ENCODE data around the gene STAG1. TPM values are rescaled to one million over a fixed set of nuclear protein-coding genes. Genes with fewer than 3 reads are reported as not detected.
A peak's percentile ranks its signal among the peaks of the same experiment; 100 is the strongest.

The STAG1 gene
- polyA plus RNA-seq, 2 of the 4 experiments (the other 2 are of a cell fraction) = 12.8 to 19.2 TPM

DNA sequence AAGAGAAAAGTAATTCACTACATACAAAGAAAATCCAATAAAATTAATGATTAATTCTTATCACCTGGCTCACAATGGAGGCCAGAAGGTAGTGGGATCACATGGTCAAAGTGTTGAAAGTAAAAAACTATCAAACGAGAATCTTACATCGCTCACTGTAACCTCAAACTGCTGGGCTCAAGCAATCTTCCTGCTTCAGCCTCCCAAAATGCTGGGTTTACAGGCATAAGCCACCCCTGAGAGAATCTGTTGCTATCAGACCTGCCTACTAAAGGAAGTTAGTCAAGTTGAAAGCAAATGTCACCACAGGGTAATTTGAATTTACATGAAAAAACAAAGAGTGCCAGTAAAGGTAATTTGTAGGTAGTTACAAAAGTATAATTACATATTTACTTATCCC is 398.7 kb downstream of the STAG1 start:
- 83% methylated on average over 2 of the region's 2 CpGs for WGBS (ENCODE audit: missing lambda C conversion rate)
- Histone ChIP-seq H3K4me1 (peaks cover 13% of the 10 kb centered on the region), H3K9me3 (no peaks in the 10 kb centered on the region), H3K4me2 (no peak overlapping the region), H3K4me3 (no peak overlapping the region), H3K27ac (no peak overlapping the region)
- ChIA-PET CTCF (no interaction called here), POLR2A (no interaction called here)
- ATAC-seq (no peak), DNase-seq (ENCODE audit: low read depth in 1 of 2, low spot score in 1 of 2) (no peak), FAIRE-seq (no peak)
- TF ChIP-seq EHMT2 (IDR thresholded peaks at IDR 0.05; ENCODE audit: low read depth) = no peak
- no peak for TF ChIP-seq FOSL2 (IDR thresholded peaks at IDR 0.05)
- TF ChIP-seq FOSL2 (CRISPR knock-in tag; IDR thresholded peaks at IDR 0.05) = no peak
- TF ChIP-seq NR3C1 (IDR thresholded peaks at IDR 0.05) = no peak
- TF ChIP-seq HOXB5 (CRISPR knock-in tag; IDR thresholded peaks at IDR 0.05) = no peak
- no peak for TF ChIP-seq FOXS1 (CRISPR knock-in tag; IDR thresholded peaks at IDR 0.05)
- no peak for TF ChIP-seq BHLHE40 (IDR thresholded peaks at IDR 0.05; ENCODE audit: low read depth, low read length)
- no peak for TF ChIP-seq HOXA7 (CRISPR knock-in tag; IDR thresholded peaks at IDR 0.05)
- TF ChIP-seq JUNB (IDR thresholded peaks at IDR 0.05) = no peak
- no peak for TF ChIP-seq CHD4 (IDR thresholded peaks at IDR 0.05; ENCODE audit: borderline replicate concordance)
- TF ChIP-seq NFE2L2 (conservative IDR thresholded peaks at IDR 0.05; ENCODE audit: low read length) = no peak
- TF ChIP-seq, protein P1, sequence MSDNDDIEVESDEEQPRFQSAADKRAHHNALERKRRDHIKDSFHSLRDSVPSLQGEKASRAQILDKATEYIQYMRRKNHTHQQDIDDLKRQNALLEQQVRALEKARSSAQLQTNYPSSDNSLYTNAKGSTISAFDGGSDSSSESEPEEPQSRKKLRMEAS (IDR thresholded peaks at IDR 0.05) = no peak
- TF ChIP-seq, protein P2, sequence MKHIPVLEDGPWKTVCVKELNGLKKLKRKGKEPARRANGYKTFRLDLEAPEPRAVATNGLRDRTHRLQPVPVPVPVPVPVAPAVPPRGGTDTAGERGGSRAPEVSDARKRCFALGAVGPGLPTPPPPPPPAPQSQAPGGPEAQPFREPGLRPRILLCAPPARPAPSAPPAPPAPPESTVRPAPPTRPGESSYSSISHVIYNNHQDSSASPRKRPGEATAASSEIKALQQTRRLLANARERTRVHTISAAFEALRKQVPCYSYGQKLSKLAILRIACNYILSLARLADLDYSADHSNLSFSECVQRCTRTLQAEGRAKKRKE (CRISPR knock-in tag; IDR thresholded peaks at IDR 0.05; ENCODE audit: low read depth) = no peak
- no peak for TF ChIP-seq MAZ (IDR thresholded peaks at IDR 0.05; ENCODE audit: borderline replicate concordance, low read depth, low read length)
- TF ChIP-seq, protein P3, sequence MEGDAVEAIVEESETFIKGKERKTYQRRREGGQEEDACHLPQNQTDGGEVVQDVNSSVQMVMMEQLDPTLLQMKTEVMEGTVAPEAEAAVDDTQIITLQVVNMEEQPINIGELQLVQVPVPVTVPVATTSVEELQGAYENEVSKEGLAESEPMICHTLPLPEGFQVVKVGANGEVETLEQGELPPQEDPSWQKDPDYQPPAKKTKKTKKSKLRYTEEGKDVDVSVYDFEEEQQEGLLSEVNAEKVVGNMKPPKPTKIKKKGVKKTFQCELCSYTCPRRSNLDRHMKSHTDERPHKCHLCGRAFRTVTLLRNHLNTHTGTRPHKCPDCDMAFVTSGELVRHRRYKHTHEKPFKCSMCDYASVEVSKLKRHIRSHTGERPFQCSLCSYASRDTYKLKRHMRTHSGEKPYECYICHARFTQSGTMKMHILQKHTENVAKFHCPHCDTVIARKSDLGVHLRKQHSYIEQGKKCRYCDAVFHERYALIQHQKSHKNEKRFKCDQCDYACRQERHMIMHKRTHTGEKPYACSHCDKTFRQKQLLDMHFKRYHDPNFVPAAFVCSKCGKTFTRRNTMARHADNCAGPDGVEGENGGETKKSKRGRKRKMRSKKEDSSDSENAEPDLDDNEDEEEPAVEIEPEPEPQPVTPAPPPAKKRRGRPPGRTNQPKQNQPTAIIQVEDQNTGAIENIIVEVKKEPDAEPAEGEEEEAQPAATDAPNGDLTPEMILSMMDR (IDR thresholded peaks at IDR 0.05) = no peak
- no peak for TF ChIP-seq MYC (IDR thresholded peaks at IDR 0.05; ENCODE audit: borderline replicate concordance, low read length)
- no peak for TF ChIP-seq POLR2A (IDR thresholded peaks at IDR 0.05; ENCODE audit: low read length)
- TF ChIP-seq FOSB (CRISPR knock-in tag; IDR thresholded peaks at IDR 0.05) = no peak

DNA sequence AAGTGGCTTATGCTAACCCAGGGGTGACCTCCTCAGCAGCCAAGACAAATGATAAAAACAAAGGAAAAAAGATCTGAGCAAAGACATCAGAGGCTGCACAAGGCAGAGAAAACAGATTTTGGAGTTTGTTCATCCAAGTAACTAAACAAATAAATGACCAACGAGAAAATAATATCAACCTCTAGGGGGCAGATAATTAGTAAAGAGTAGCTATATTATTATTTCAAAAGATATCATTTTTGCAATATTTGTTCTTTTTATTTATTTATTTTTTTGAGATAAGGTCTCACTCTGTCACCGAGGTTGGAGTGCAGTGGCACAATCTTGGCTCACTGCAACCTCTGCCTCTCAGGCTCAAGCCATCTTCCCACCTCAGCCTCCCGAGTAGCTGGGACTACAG is 400.3 kb downstream of the STAG1 start:
- H3K4me2 ChIP-seq = no peak overlapping the region
- ATAC-seq = no peak
- no peak for FAIRE-seq
- POLR2A ChIA-PET = interaction anchor here (1.1 kb wide), 1 partner anchor 156 kb away, joined by 4 read pairs; the partner anchor contains the start of gene MSL2
- peaks cover 13% of the 10 kb centered on the region for H3K4me1 ChIP-seq
- H3K4me3 ChIP-seq = no peak overlapping the region
- WGBS (ENCODE audit: missing lambda C conversion rate) = 55% methylated on average over 3 of the region's 3 CpGs
- no peak overlapping the region for H3K27ac ChIP-seq
- TF ChIP-seq FOSL2 (IDR thresholded peaks at IDR 0.05) (no peak), FOSL2 (CRISPR knock-in tag; IDR thresholded peaks at IDR 0.05) (no peak), CBX8 (IDR thresholded peaks at IDR 0.05) (no peak), CHD2 (IDR thresholded peaks at IDR 0.05; ENCODE audit: low read length, partially characterized antibody) (no peak), ZC3H11A (IDR thresholded peaks at IDR 0.05) (no peak)
- CTCF ChIA-PET = interaction anchor here (0.7 to 1.5 kb wide), 2 partner anchors 134 to 401 kb away, joined by 3 to 5 read pairs; partner anchors contain the start of gene STAG1
- DNase-seq (ENCODE audit: low read depth in 1 of 2, low spot score in 1 of 2) = no peak
- H3K9me3 ChIP-seq = no peaks in the 10 kb centered on the region

DNA sequence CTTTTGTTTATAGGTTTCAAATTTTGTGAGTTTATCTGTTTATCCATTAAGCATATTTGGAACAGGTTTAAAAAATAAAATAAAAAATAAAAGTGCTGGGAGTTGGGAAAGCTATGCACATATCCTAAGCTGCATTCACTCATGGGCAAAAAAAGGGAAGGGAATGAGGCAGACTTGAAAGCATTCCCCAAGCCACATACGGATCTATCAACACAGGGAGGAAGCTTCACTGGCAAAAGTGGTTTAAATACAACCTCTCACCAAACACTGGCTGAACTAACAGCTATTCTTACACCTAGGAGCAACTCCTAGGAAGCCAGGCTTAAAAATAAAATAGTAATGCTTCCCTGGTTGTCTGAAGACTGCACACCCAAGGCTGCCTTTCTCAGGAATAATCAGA is 400.8 kb downstream of the STAG1 start:
- ChIA-PET CTCF (interaction anchor here (1.5 to 1.9 kb wide), 2 partner anchors 401 to 663 kb away, joined by 4 to 5 read pairs; partner anchors contain the start of gene STAG1), POLR2A (interaction anchor here (1.1 kb wide), 1 partner anchor 155 kb away, joined by 4 read pairs; the partner anchor contains the start of gene MSL2)
- TF ChIP-seq ZSCAN20 (CRISPR knock-in tag; IDR thresholded peaks at IDR 0.05) (no peak), FOXS1 (CRISPR knock-in tag; IDR thresholded peaks at IDR 0.05) (no peak), MAFK (IDR thresholded peaks at IDR 0.05; ENCODE audit: partially characterized antibody) (no peak), CHD2 (IDR thresholded peaks at IDR 0.05; ENCODE audit: low read length, partially characterized antibody) (no peak), HDAC2 (IDR thresholded peaks at IDR 0.05) (no peak), JUNB (IDR thresholded peaks at IDR 0.05) (no peak), EHMT2 (IDR thresholded peaks at IDR 0.05; ENCODE audit: low read depth) (no peak), ZFP36 (IDR thresholded peaks at IDR 0.05; ENCODE audit: borderline replicate concordance, partially characterized antibody) (no peak), HOXB13 (CRISPR knock-in tag; IDR thresholded peaks at IDR 0.05; ENCODE audit: low read depth) (no peak), BHLHE40 (IDR thresholded peaks at IDR 0.05; ENCODE audit: low read depth, low read length) (no peak), KDM5A (IDR thresholded peaks at IDR 0.05) (no peak), RARB (CRISPR knock-in tag; IDR thresholded peaks at IDR 0.05) (no peak)
- TF ChIP-seq, protein P1 (IDR thresholded peaks at IDR 0.05) = no peak
- TF ChIP-seq, protein P3 (IDR thresholded peaks at IDR 0.05) = no peak
- H3K27ac ChIP-seq = 0 out of 6 replicates have a peak overlapping the region, but pooled peaks of 1 of the 2 experiments have one; percentile 16
- H3K9me3 ChIP-seq = no peaks in the 10 kb centered on the region
- FAIRE-seq (no peak), ATAC-seq (no peak), DNase-seq (ENCODE audit: low read depth in 1 of 2, low spot score in 1 of 2) (no peak)
- WGBS (ENCODE audit: missing lambda C conversion rate) = 100% methylated on average over 1 of the region's 1 CpG
- H3K4me2 ChIP-seq = no peak overlapping the region
- peaks cover 13% of the 10 kb centered on the region for H3K4me1 ChIP-seq
- H3K4me3 ChIP-seq = no peak overlapping the region
